Mucosa of stomach (tissue), 1 donor: ENCODE measurements around the gene CDK19.
"Not testable (repeated sequence)": the region's sequence is repeated elsewhere in the genome, so short reads cannot be mapped to it uniquely, and the experiment has no call there.

Experiments
- H3K27me3 ChIP-seq: one replicate; pipeline ENCODE4 v1.7.0; 2013; ENCODE audit warnings: mild to moderate bottlenecking, low read length; ENCODE audit not compliant: control insufficient read depth, insufficient read depth
- H3K36me3 ChIP-seq: one replicate; pipeline ENCODE4 v1.7.0; 2013; ENCODE audit warnings: low read length; ENCODE audit not compliant: control insufficient read depth, insufficient read depth
- H3K4me1 ChIP-seq: one replicate; pipeline ENCODE4 v1.7.0; 2013; ENCODE audit warnings: mild to moderate bottlenecking, low read length; ENCODE audit not compliant: control insufficient read depth, insufficient read depth
- H3K4me3 ChIP-seq: one replicate; pipeline ENCODE4 v1.7.0; 2013; ENCODE audit warnings: low read length
- H3K9ac ChIP-seq: one replicate; pipeline ENCODE4 v1.7.0; 2013; ENCODE audit warnings: mild to moderate bottlenecking, low read length, moderate library complexity
- H3K9me3 ChIP-seq: one replicate; pipeline ENCODE4 v1.7.0; 2013; ENCODE audit warnings: mild to moderate bottlenecking, low read length, moderate library complexity; ENCODE audit not compliant: control insufficient read depth
- donor health status: Pancreatic carcinoma.

Gene CDK19

DNA sequence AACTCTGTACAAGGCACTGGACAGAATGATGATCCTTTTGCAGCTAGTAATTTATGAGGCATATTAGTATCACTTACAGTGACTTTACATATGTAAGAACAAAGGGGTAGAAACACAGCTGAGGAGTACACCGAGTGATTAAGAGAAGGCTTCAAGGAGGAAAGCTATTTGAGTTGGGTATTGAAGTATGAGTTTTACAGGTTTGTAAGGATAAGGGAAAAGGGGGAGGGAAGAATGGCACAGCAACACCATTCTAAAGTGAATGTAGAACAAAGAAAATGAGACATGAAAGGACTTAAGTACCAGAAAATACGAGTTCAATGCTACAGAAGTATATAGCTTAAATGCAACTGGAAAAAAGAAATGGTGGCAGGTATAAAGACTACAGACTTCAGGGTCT is 5.5 kb downstream of the CDK19 start:
- peaks cover 5% of the 10 kb centered on the region for H3K4me1 ChIP-seq
- no peak overlapping the region for H3K4me3 ChIP-seq

DNA sequence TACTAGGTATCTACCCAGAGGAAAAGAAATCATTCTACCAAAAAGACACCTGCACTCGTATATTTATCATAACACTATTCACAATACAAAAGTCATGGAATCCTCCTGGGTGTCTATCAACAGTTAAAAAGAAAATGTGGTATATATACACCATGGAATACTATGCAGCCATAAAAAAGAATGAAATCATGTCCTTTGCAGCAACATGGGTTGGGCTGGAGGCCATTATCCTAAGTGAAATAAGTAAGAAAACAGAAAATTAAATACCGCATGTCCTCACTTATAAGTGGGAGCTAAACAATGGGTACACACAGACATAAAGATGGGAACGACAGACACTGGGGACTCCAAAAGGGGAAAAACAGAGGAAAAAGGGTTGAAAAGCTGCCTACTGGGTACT is 13.1 kb downstream of the CDK19 start:
- H3K4me1 ChIP-seq, H3K9ac ChIP-seq, H3K4me3 ChIP-seq, H3K9me3 ChIP-seq, H3K36me3 ChIP-seq, H3K27me3 ChIP-seq: not testable (repeated sequence)

More for the DNA sequence above, 5.5 kb downstream of the CDK19 start:
- no peaks in the 10 kb centered on the region for H3K36me3 ChIP-seq
- no peaks in the 10 kb centered on the region for H3K27me3 ChIP-seq
- no peaks in the 10 kb centered on the region for H3K9me3 ChIP-seq
- H3K9ac ChIP-seq, result no peak overlapping the region

DNA sequence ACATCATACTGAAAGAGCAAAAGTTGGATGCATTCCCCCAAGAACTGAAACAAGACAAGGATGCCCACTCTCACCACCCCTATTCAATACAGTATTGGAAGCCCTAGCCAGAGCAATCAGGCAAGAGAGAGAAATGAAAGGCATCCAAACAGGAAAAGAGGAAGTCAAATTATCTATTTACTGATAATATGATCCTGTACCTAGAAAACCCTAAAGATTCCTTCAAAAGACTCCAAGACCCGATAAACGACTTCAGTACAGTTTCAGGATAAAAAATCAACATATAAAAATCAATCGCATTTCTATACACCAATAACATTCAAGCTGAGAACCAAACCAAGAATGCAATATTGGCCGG is 14.5 kb downstream of the CDK19 start:
- H3K27me3 ChIP-seq, result no peaks in the 10 kb centered on the region
- H3K9ac ChIP-seq, result no peak overlapping the region
- H3K9me3 ChIP-seq, result no peaks in the 10 kb centered on the region
- H3K36me3 ChIP-seq, result no peaks in the 10 kb centered on the region
- H3K4me1 ChIP-seq, result no peaks in the 10 kb centered on the region
- no peak overlapping the region for H3K4me3 ChIP-seq

DNA sequence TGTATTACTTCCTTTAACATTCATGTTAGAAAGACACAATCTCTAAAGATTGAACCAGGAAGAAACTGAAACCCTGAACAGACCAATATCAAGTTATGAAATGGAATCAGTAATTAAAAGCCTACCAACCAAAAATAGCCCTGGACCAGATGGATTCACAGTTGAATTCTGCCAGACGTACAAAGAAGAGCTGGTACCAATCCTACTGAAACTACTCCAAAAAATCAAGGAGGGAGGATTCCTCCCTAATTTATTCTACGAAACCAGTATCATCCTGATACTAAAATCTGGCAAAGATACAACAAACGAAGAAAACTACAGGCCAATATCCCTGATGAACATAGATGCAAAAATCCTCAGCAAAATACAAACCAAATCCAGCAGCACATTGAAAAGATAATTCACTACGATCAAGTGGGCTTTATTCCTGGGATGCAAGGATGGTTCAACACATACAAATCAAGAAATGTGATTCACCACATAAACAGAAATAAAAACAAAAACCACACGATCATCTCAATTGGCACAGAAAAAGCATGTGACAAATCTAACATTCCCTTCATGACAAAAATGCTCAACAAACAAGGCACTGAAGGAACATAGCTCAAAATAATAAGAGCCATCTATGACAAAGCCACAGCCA is 15.0 kb downstream of the CDK19 start:
- Histone ChIP-seq H3K36me3 (no peaks in the 10 kb centered on the region), H3K9ac (no peak overlapping the region), H3K4me3 (no peak overlapping the region), H3K27me3 (no peaks in the 10 kb centered on the region), H3K9me3 (no peaks in the 10 kb centered on the region), H3K4me1 (no peaks in the 10 kb centered on the region)

GRCh38 chr6:110799655-110800054 is 15.6 kb downstream of the CDK19 start:
- Histone ChIP-seq H3K4me3 (no peak overlapping the region), H3K9me3 (no peaks in the 10 kb centered on the region), H3K4me1 (no peaks in the 10 kb centered on the region), H3K36me3 (no peaks in the 10 kb centered on the region), H3K9ac (no peak overlapping the region), H3K27me3 (no peaks in the 10 kb centered on the region)

GRCh38 chr6:110799189-110799588 is 16.1 kb downstream of the CDK19 start:
- H3K9me3 ChIP-seq, result no peaks in the 10 kb centered on the region
- H3K4me1 ChIP-seq, result no peaks in the 10 kb centered on the region
- H3K9ac ChIP-seq, result no peak overlapping the region
- H3K27me3 ChIP-seq, result no peaks in the 10 kb centered on the region
- H3K4me3 ChIP-seq, result no peak overlapping the region
- no peaks in the 10 kb centered on the region for H3K36me3 ChIP-seq

GRCh38 chr6:110795271-110795670 is 20.0 kb downstream of the CDK19 start:
- H3K9ac ChIP-seq, result no peak overlapping the region
- no peaks in the 10 kb centered on the region for H3K4me1 ChIP-seq
- H3K9me3 ChIP-seq, result no peaks in the 10 kb centered on the region
- H3K4me3 ChIP-seq, result no peak overlapping the region
- no peaks in the 10 kb centered on the region for H3K36me3 ChIP-seq
- H3K27me3 ChIP-seq, result no peaks in the 10 kb centered on the region

- Histone ChIP-seq H3K27me3 (no peaks in the 10 kb centered on the region), H3K9ac (no peak overlapping the region), H3K9me3 (no peaks in the 10 kb centered on the region), H3K4me1 (peaks cover 7% of the 10 kb centered on the region), H3K4me3 (no peak overlapping the region), H3K36me3 (no peaks in the 10 kb centered on the region)
Observed at GRCh38 chr6:110786696-110787095, 28.6 kb downstream of the CDK19 start.

DNA sequence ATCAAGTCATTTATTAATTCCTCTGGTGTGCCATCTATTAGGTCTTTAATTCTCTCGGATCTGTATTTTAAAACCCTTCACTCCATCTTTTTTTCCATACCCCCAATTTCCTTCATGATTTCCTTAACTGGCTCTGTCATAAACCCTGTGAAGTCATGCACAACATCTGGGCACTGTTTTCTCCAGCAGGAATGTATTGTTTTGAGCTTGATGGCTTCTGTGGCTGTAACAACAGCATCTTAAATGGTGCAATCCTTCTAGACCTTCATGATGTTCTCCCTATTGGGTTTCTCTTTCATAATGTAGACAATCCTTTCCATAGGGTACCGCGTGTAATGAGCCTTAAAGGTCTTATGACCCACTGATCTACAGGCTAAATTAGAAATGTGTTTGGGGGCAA is 29.0 kb downstream of the CDK19 start:
- H3K9ac ChIP-seq, result no peak overlapping the region
- no peaks in the 10 kb centered on the region for H3K36me3 ChIP-seq
- no peaks in the 10 kb centered on the region for H3K9me3 ChIP-seq
- no peak overlapping the region for H3K4me3 ChIP-seq
- H3K4me1 ChIP-seq, result peaks cover 11% of the 10 kb centered on the region
- no peaks in the 10 kb centered on the region for H3K27me3 ChIP-seq

DNA sequence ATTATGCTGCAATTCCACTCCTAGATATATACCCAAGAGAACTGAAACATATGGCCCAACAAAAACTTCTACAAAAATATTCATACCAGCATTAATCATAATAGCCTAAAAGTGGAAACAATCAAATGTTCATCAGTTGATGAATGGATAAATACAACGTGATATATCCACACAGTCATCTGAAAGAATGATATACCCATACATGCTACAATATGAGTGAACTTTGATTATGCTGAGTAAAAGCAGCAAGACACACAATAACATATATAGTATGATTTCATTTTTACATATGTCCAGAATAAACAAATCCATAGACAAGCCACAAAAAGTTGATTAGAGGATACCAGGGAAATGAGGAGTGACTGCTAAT is 30.7 kb downstream of the CDK19 start:
- Histone ChIP-seq H3K4me3 (no peak overlapping the region), H3K36me3 (no peaks in the 10 kb centered on the region), H3K4me1 (peaks cover 11% of the 10 kb centered on the region), H3K27me3 (no peaks in the 10 kb centered on the region), H3K9me3 (no peaks in the 10 kb centered on the region), H3K9ac (no peak overlapping the region)

DNA sequence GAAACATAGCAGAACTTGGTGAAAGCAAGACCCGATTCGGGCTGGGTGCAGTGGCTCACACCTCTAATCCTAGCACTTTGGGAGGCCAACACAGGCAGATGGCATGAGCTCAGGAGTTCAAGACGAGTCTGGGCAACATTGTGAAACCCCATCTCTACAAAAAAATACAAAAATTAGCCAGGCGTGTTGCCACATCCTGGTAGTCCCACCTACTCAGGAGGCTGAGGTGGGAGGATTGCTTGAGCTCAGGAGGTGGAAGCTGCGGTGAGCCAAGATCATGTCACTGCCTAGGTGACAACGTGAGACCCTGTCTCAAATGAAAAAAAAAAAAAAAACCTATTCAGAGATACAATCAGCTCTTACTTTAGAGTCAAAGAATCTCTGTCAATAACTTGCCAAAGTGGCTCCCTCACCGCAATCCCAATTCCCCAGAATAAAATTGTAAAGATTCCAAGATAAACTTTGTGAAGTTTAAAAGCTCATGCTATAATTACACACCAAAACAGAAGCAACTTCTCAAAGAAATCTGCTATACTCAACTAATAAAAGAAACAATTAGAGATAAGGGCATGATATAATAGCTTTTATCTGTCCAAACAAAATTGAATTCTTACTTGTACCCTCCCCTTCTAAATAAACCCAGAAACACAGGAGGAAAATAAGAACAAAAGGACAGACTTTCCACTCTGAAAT is 33.6 kb downstream of the CDK19 start:
- Histone ChIP-seq H3K9ac (no peak overlapping the region), H3K4me1 (peaks cover 11% of the 10 kb centered on the region), H3K9me3 (no peaks in the 10 kb centered on the region), H3K36me3 (no peaks in the 10 kb centered on the region), H3K27me3 (no peaks in the 10 kb centered on the region), H3K4me3 (no peak overlapping the region)

DNA sequence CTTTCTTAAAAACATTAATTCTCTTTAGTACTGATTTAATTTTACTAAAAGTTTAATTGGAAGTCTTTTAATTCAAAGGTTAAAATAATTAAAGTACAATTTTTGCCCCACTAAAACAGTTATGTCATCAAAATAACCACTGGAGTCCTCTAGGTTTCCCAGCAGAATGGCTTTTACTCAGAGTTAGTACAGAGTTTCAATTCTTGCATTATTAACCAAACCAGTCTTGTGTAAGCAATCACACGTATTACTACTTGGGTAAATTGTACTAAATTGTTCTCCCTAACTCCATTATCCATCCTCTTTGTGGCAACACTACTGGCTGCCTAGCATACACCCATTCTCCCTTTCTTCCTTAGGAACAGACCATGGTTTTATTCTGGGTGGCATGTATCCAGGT is 36.9 kb downstream of the CDK19 start:
- no peak overlapping the region for H3K9ac ChIP-seq
- H3K9me3 ChIP-seq, result no peaks in the 10 kb centered on the region
- H3K36me3 ChIP-seq, result no peaks in the 10 kb centered on the region
- H3K4me3 ChIP-seq, result no peak overlapping the region
- no peaks in the 10 kb centered on the region for H3K27me3 ChIP-seq
- peaks cover 11% of the 10 kb centered on the region for H3K4me1 ChIP-seq

DNA sequence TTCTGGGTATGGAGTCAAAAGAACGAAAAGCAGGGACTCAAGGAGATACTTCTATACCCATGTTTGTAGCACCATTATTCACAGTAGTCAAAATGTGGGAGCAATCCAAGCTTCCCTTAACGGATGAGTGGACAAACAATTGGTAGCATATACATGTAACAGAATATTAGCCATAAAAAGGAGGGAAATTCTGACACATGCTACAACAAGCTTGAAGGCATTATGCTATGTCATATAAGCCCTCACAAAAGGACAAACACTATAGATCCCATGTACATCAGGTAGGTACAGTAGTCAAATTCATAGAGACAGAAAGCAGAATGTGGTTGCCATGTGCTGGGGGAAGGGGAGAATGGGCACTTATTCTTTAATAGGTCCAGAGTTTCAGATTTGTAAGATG is 37.6 kb downstream of the CDK19 start:
- Histone ChIP-seq H3K4me1 (peaks cover 11% of the 10 kb centered on the region), H3K27me3 (no peaks in the 10 kb centered on the region), H3K9ac (no peak overlapping the region), H3K9me3 (no peaks in the 10 kb centered on the region), H3K4me3 (no peak overlapping the region), H3K36me3 (no peaks in the 10 kb centered on the region)
